ENCODE measurements around the gene TNFRSF8.

The TNFRSF8 gene

GRCh38 chr1:12064073-12064969 is 1.2 kb downstream of the TNFRSF8 start:
- no peak for DNase-seq

- DNase-seq, result no peak
These were observed 2.8 kb downstream of the TNFRSF8 start for GRCh38 chr1:12065872-12066271.

GRCh38 chr1:12067900-12068821 is 5.1 kb downstream of the TNFRSF8 start:
- DNase-seq, result no peak

- no peak for DNase-seq
These were observed 6.6 kb downstream of the TNFRSF8 start for GRCh38 chr1:12069623-12070244.

GRCh38 chr1:12071892-12072291 is 8.8 kb downstream of the TNFRSF8 start:
- DNase-seq, result no peak

- no peak for DNase-seq
These were observed 9.6 kb downstream of the TNFRSF8 start for GRCh38 chr1:12072741-12073140.

- DNase-seq, result no peak
These were observed 10.7 kb downstream of the TNFRSF8 start for GRCh38 chr1:12073796-12074195.

GRCh38 chr1:12075195-12076114 is 12.4 kb downstream of the TNFRSF8 start:
- no peak for DNase-seq

- DNase-seq, result no peak
These were observed 13.4 kb downstream of the TNFRSF8 start for GRCh38 chr1:12076425-12077005.

- DNase-seq, result no peak
These were observed 15.5 kb downstream of the TNFRSF8 start for GRCh38 chr1:12078575-12078937.

- DNase-seq, result no peak
These were observed 16.1 kb downstream of the TNFRSF8 start for GRCh38 chr1:12078938-12079861.

GRCh38 chr1:12080156-12080555 is 17.1 kb downstream of the TNFRSF8 start:
- no peak for DNase-seq

- DNase-seq, result no peak
These were observed 17.9 kb downstream of the TNFRSF8 start for GRCh38 chr1:12080773-12081556.

- DNase-seq, result no peak
These were observed 18.7 kb downstream of the TNFRSF8 start for GRCh38 chr1:12081648-12082396.

- DNase-seq, result no peak
These were observed 19.9 kb downstream of the TNFRSF8 start for GRCh38 chr1:12082988-12083387.

GRCh38 chr1:12083766-12084165 is 20.7 kb downstream of the TNFRSF8 start:
- no peak for DNase-seq

GRCh38 chr1:12085643-12086260 is 22.6 kb downstream of the TNFRSF8 start:
- DNase-seq, result no peak

- no peak for DNase-seq
These were observed 24.8 kb downstream of the TNFRSF8 start for GRCh38 chr1:12087797-12088314.

Measured in T1000 (cell line).